ENCODE data around the gene SERPINB12.

DNA sequence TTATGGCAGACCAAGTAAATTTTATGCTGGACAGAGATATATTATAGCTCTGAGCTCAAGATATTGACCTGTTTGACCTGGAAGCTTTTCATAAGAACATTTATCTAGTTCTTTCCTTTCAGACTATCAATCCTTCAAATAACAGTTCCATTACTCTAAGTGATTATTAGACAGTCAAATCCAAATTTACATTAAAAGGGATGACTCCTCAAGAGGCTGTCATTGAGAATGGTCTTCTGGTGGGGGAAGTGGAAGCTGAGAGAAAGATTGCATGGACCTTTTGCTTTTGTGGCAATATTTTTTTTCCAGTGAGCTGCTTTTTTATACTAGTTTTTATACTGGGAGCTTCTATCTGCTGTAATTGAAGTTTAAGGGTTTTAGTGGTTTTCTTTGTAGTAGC lies 14.9 kb upstream of the SERPINB12 start:
- TF ChIP-seq, protein P1, sequence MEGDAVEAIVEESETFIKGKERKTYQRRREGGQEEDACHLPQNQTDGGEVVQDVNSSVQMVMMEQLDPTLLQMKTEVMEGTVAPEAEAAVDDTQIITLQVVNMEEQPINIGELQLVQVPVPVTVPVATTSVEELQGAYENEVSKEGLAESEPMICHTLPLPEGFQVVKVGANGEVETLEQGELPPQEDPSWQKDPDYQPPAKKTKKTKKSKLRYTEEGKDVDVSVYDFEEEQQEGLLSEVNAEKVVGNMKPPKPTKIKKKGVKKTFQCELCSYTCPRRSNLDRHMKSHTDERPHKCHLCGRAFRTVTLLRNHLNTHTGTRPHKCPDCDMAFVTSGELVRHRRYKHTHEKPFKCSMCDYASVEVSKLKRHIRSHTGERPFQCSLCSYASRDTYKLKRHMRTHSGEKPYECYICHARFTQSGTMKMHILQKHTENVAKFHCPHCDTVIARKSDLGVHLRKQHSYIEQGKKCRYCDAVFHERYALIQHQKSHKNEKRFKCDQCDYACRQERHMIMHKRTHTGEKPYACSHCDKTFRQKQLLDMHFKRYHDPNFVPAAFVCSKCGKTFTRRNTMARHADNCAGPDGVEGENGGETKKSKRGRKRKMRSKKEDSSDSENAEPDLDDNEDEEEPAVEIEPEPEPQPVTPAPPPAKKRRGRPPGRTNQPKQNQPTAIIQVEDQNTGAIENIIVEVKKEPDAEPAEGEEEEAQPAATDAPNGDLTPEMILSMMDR (IDR thresholded peaks at IDR 0.05): no peak
- TF ChIP-seq POLR2AphosphoS5 (IDR thresholded peaks at IDR 0.05; ENCODE audit: low read depth, low read length): no peak
- TF ChIP-seq, protein P2, sequence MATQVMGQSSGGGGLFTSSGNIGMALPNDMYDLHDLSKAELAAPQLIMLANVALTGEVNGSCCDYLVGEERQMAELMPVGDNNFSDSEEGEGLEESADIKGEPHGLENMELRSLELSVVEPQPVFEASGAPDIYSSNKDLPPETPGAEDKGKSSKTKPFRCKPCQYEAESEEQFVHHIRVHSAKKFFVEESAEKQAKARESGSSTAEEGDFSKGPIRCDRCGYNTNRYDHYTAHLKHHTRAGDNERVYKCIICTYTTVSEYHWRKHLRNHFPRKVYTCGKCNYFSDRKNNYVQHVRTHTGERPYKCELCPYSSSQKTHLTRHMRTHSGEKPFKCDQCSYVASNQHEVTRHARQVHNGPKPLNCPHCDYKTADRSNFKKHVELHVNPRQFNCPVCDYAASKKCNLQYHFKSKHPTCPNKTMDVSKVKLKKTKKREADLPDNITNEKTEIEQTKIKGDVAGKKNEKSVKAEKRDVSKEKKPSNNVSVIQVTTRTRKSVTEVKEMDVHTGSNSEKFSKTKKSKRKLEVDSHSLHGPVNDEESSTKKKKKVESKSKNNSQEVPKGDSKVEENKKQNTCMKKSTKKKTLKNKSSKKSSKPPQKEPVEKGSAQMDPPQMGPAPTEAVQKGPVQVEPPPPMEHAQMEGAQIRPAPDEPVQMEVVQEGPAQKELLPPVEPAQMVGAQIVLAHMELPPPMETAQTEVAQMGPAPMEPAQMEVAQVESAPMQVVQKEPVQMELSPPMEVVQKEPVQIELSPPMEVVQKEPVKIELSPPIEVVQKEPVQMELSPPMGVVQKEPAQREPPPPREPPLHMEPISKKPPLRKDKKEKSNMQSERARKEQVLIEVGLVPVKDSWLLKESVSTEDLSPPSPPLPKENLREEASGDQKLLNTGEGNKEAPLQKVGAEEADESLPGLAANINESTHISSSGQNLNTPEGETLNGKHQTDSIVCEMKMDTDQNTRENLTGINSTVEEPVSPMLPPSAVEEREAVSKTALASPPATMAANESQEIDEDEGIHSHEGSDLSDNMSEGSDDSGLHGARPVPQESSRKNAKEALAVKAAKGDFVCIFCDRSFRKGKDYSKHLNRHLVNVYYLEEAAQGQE (IDR thresholded peaks at IDR 0.05; ENCODE audit: insufficient read depth in 1 of 2, low read depth in 2 of 2, low read length in 1 of 2): no peak
- no peak for TF ChIP-seq TCF7L2 (IDR thresholded peaks at IDR 0.05; ENCODE audit: low read depth, low read length)
